GM12874 (cell line): ENCODE measurements around the gene RUNX2.

ENCODE experiments used
- CTCF ChIP-seq: IDR thresholded peaks from 2 replicates; pipeline ENCODE4 v1.5.1; 2011; ENCODE audit warnings: low read depth, mild to moderate bottlenecking, control low read depth, low read length, moderate library complexity; ENCODE audit not compliant: insufficient read depth

RUNX2 gene

GRCh38 chr6:45486736-45487135, 158.6 kb downstream of the RUNX2 start:
- no peak for TF ChIP-seq CTCF

GRCh38 chr6:45487645-45488044, 159.5 kb downstream of the RUNX2 start:
- TF ChIP-seq CTCF = no peak

GRCh38 chr6:45488269-45488668, 160.1 kb downstream of the RUNX2 start:
- no peak for TF ChIP-seq CTCF

DNA sequence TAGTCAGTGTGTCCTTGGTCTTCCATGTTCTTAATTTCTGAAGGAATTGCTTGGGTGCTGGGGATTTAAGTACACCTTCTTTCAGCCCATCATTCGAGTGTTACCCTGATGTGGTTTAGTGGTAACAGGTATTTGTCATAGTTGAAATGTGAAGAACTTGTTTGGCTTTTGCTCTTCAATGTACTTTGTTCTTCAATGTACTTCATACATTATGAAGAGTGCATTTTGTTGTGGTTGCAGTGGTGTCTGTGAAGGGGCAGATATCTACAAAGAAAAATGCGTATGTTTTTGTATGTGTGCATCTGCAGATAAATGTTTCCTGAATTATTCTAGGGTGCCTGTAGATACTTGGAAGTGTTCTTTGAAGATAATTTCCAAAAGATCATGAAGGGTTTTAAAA, 160.8 kb downstream of the RUNX2 start:
- no peak for TF ChIP-seq CTCF

DNA sequence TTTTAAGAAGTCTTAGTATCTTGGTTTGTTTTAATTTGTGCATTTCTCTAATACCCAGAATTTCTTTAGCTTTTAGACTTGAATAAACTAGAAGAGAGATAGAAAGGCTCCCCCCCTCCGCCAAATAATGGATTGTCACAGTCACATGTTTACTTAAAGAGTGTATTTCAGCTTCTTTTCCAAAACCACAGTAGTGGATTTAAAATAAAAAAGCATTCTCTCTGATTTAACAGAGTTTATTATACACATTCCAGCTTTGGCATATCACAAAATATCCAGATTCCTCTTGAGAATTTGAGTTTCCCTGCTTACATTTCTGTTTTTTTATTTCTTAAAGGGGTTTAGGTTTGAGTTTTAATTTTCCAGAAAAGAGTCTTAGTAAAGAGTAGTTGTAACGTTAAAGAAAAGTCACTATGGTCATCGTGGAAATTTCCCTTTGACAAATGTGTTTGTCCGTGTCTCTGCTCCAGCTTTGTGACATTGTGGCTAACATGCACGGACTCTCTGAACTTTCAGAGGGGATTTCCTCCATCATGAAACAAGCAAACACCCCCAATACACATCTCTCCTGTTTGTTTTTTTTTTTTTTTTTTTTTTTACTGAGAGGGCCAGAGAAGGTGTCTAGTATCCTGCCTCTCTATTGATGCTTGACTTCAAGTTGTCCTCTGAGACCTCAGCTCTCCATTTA, 163.1 kb downstream of the RUNX2 start:
- no peak for TF ChIP-seq CTCF

DNA sequence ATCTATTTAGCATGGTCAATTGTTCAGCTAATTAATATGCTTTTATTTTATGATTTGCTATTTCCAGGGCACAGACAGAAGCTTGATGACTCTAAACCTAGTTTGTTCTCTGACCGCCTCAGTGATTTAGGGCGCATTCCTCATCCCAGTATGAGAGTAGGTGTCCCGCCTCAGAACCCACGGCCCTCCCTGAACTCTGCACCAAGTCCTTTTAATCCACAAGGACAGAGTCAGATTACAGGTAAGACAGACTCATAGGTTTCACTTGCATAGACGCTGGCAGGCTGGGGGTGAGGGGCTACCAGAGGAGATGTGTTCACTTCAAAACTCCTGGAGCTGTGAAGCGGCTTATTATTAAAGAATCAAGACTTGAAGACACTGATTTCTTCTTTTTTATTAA, 163.7 kb downstream of the RUNX2 start:
- TF ChIP-seq CTCF = no peak

DNA sequence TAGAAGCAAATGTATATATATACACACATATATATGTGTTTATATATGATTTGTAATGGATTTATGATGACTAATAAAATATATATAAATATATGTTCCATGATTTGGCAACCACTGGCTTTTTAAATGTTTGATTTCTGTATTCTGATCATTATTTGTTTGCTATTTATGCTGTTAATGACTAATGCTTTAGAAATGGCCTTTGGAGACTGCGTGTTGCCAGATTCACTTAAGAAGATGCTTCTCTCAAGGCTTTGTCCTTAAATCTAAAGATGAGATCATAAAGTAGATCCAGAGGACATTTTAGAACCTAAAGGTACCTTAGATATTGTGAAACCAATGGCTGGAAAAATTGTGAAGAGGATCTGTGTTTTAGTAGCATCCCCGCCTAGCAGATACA, 165.6 kb downstream of the RUNX2 start:
- TF ChIP-seq CTCF = no peak
